ENCODE measurements around the gene TMEM266.

Gene TMEM266

GRCh38 chr15:76165951-76166350 is 106.2 kb downstream of the TMEM266 start:
- Histone ChIP-seq H3K27ac (no peak overlapping the region), H3K4me3 (no peak overlapping the region)
- no peak for TF ChIP-seq CTCF (IDR thresholded peaks at IDR 0.05)
- no peak for DNase-seq (ENCODE audit: low spot score)

- Histone ChIP-seq H3K27ac (no peak overlapping the region), H3K4me3 (no peak overlapping the region)
- no peak for TF ChIP-seq CTCF (IDR thresholded peaks at IDR 0.05)
- DNase-seq (ENCODE audit: low spot score) = no peak
These were observed 108.6 kb downstream of the TMEM266 start for GRCh38 chr15:76168237-76168984.

- no peak for TF ChIP-seq CTCF (IDR thresholded peaks at IDR 0.05)
- H3K4me3 ChIP-seq = no peak overlapping the region
- no peak for DNase-seq (ENCODE audit: low spot score)
- H3K27ac ChIP-seq = no peak overlapping the region
These were observed 109.2 kb downstream of the TMEM266 start for GRCh38 chr15:76169018-76169417.

- Histone ChIP-seq H3K27ac (peak overlapping the region in 1 of 2 donors; percentile 13), H3K4me3 (no peak overlapping the region)
- no peak for TF ChIP-seq CTCF (IDR thresholded peaks at IDR 0.05)
- DNase-seq (ENCODE audit: low spot score) = no peak
These were observed 110.4 kb downstream of the TMEM266 start for GRCh38 chr15:76169911-76170800.

DNA sequence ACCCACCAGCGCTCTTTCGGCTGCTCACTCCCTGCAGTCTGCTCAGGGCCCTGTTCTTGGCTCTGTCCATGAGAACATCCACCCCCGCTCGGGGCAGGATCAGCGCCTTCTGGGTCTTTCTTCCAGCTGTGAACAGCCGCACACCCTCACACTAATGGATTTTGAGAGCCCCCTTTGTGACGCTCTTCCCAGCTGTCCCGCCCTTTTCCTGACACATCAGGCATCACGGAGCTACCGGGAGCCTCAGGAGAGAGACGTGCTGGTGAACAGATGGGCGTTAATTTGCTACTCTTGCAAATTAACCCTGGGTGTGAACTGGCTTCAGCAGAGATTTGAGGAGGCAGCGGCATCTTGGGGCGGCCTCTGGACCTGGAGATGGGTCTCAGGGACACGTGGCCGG is 113.0 kb downstream of the TMEM266 start:
- no peak for TF ChIP-seq CTCF (IDR thresholded peaks at IDR 0.05)
- H3K4me3 ChIP-seq = no peak overlapping the region
- no peak for DNase-seq (ENCODE audit: low spot score)
- no peak overlapping the region for H3K27ac ChIP-seq

GRCh38 chr15:76173317-76173834 is 113.6 kb downstream of the TMEM266 start:
- Histone ChIP-seq H3K27ac (no peak overlapping the region), H3K4me3 (no peak overlapping the region)
- DNase-seq (ENCODE audit: low spot score) = no peak
- TF ChIP-seq CTCF (IDR thresholded peaks at IDR 0.05) = no peak
